Glutamatergic neuron (in vitro differentiated cells): ENCODE results near the gene AP5Z1. TPM values are rescaled to one million over a fixed set of nuclear protein-coding genes. Genes with fewer than 3 reads are reported as not detected.
A peak's percentile ranks its signal among the peaks of the same experiment; 100 is the strongest.
"Not testable (repeated sequence)": the region's sequence is repeated elsewhere in the genome, so short reads cannot be mapped to it uniquely, and the experiment has no call there.

Experiments used
- DNase-seq: peaks from one replicate; pipeline ENCODE4 v3.0.0; 2022
- H3K27ac Mint-ChIP-seq: one replicate; pipeline ENCODE4 v1.8.0; 2020; ENCODE audit warnings: mild to moderate bottlenecking, mixed read lengths, inconsistent platforms; ENCODE audit not compliant: unreplicated experiment
- H3K27me3 Mint-ChIP-seq: one replicate; pipeline ENCODE4 v1.8.0; 2020; ENCODE audit warnings: mild to moderate bottlenecking, moderate library complexity, mixed read lengths, inconsistent platforms; ENCODE audit not compliant: unreplicated experiment
- H3K36me3 Mint-ChIP-seq: one replicate; pipeline ENCODE4 v1.8.0; 2020; ENCODE audit warnings: mild to moderate bottlenecking, mixed read lengths, inconsistent platforms; ENCODE audit not compliant: unreplicated experiment
- H3K4me1 Mint-ChIP-seq: one replicate; pipeline ENCODE4 v1.8.0; 2020; ENCODE audit warnings: mild to moderate bottlenecking, low read depth, mixed read lengths, inconsistent platforms; ENCODE audit not compliant: unreplicated experiment
- H3K4me3 Mint-ChIP-seq: one replicate; pipeline ENCODE4 v1.8.0; 2020; ENCODE audit warnings: mild to moderate bottlenecking, mixed read lengths, inconsistent platforms; ENCODE audit not compliant: unreplicated experiment
- H3K9me3 Mint-ChIP-seq: one replicate; pipeline ENCODE4 v1.8.0; 2020; ENCODE audit warnings: mild to moderate bottlenecking, moderate library complexity, mixed read lengths, inconsistent platforms; ENCODE audit not compliant: unreplicated experiment
- total RNA-seq: library from RNA; stranded (reverse); fragmentation: NEBNext Ultra II Directional; extraction: Animal tissue kit (Norgen Biotek cat#: 25700); gene quantifications from one replicate; pipeline ENCODE4 v1.2.1, GENCODE V29; 2021; ENCODE audit not compliant: unreplicated experiment
- TF ChIP-seq, protein P1 (sequence below): fragments of 200-600 bp; sonication (generic); IDR thresholded peaks from one replicate; pipeline ENCODE4 v1.5.0; 2021; ENCODE audit not compliant: partially characterized antibody, unreplicated experiment

The AP5Z1 gene
- total RNA-seq, 1 donor from 2014 or later, result 49.8 TPM

DNA sequence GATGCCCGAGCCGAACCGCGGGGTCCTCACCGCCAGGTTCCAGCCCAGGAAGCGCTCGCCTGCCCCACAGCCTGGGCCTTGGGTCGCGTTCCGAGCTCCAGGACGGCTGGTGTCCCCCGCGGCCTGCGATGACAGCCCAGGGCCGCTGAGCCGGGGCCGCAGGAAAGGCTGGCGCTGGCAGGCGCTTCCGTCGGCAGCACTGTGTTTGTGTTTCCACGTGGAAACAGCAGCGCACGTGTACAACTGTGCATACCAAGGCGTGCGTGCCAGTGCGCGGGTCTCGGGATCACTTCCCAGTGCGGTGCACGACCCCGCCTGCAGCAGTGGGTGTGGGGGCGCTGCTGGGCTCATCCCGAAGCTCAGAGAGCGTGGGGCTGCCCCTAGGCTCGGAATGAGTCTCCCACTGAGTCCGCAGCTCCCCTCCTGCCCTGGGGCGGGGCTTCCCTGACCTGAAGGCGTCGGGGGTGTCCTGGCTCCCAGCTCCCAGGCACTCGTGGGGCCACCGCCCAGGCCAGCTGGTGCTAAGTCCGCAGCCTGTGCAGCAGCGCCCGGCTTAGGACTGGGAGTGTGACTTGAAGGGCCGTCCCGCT is 17.2 kb downstream of the AP5Z1 start:
- peaks cover 4% of the 10 kb centered on the region for H3K4me1 Mint-ChIP-seq
- peaks cover 4% of the 10 kb centered on the region for H3K27me3 Mint-ChIP-seq
- no peak overlapping the region for H3K27ac Mint-ChIP-seq
- DNase-seq, result peak; percentile 59
- peaks cover 7% of the 10 kb centered on the region for H3K9me3 Mint-ChIP-seq
- TF ChIP-seq, protein P1, sequence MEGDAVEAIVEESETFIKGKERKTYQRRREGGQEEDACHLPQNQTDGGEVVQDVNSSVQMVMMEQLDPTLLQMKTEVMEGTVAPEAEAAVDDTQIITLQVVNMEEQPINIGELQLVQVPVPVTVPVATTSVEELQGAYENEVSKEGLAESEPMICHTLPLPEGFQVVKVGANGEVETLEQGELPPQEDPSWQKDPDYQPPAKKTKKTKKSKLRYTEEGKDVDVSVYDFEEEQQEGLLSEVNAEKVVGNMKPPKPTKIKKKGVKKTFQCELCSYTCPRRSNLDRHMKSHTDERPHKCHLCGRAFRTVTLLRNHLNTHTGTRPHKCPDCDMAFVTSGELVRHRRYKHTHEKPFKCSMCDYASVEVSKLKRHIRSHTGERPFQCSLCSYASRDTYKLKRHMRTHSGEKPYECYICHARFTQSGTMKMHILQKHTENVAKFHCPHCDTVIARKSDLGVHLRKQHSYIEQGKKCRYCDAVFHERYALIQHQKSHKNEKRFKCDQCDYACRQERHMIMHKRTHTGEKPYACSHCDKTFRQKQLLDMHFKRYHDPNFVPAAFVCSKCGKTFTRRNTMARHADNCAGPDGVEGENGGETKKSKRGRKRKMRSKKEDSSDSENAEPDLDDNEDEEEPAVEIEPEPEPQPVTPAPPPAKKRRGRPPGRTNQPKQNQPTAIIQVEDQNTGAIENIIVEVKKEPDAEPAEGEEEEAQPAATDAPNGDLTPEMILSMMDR, result no peak
- H3K4me3 Mint-ChIP-seq, result no peak overlapping the region
- H3K36me3 Mint-ChIP-seq, result peaks cover 4% of the 10 kb centered on the region

DNA sequence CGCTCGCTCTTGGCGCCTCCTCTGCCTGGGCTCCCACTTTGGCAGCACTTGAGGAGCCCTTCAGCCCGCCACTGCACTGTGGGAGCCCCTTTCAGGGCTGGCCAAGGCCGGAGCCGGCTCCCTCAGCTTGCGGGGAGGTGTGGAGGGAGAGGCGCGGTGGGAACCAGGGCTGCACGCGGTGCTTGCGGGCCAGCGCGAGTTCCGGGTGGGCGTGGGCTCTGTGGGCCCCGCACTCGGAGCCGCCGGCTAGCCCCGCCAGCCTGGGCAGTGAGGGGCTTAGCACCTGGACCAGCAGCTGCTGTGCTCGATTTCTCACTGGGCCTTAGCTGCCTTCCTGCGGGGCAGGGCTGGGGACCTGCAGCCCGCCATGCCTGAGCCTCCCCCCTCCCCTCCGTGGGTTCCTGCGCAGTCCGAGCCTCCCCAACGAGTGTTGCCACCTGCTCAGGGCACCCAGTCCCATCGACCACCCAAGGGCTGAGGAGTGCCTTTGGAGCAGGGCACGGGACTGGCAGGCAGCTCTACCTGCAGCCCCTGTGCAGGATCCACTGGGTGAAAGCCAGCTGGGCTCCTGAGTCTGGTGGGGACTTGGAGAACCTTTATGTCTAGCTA is 18.1 kb downstream of the AP5Z1 start:
- H3K27ac Mint-ChIP-seq, result not testable (repeated sequence)

DNA sequence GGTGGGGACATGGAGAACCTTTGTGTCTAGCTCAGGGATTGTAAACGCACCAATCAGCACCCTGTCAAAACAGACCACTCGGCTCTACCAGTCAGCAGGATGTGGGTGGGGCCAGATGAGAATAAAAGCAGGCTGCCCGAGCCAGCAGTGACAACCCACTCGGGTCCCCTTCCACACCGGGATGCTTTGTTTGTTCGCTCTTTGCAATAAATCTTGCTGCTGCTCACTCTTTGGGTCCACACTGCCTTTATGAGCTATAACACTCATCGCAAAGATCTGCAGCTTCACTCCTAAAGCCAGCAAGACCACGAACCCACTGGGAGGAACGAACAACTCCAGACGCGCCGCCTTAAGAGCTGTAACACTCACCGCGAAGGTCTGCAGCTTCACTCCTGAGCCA is 18.7 kb downstream of the AP5Z1 start:
- H3K36me3 Mint-ChIP-seq, H3K27ac Mint-ChIP-seq, DNase-seq, H3K4me1 Mint-ChIP-seq, H3K9me3 Mint-ChIP-seq, H3K27me3 Mint-ChIP-seq: not testable (repeated sequence)
- peak overlapping the region; percentile 28 for H3K4me3 Mint-ChIP-seq

More for the DNA sequence above, 18.1 kb downstream of the AP5Z1 start:
- H3K9me3 Mint-ChIP-seq, H3K27me3 Mint-ChIP-seq, H3K4me1 Mint-ChIP-seq, DNase-seq, H3K4me3 Mint-ChIP-seq, H3K36me3 Mint-ChIP-seq: not testable (repeated sequence)

DNA sequence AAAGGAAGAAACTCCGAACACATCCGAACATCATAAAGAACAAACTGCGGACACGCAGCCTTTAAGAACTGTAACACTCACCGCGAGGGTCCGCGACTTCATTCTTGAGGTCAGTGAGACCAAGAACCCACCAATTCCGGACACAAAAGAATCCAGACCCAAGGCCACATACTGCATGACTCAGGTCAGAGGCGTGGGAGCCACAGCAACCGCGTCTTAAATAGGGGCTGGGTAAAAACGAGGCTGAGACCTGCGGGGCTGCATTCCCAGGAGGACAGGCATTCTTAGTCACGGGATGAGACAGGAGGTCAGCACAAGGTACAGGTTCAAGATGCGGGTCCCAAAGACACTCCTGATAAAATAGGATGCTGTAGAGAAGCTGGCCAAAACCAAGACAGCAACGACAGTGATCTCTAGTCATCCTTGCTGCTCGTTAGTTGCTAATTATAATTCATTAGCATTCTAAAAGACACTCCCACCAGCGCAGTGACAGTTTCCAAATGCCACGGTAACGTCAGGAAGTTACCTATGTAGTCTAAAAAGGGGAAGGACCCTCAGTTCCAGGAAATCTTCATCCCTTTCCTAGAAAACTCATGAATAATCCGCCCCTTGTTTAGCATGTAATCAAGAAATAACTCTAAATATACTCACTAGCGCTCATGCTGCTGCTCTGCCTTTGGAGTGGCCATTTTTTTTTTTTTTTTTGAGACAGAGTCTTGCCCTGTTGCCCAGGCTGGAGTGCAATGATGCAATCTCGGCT is 19.3 kb downstream of the AP5Z1 start:
- Mint-ChIP-seq H3K27me3 (peaks cover 6% of the 10 kb centered on the region), H3K27ac (no peak overlapping the region), H3K4me1 (peaks cover 6% of the 10 kb centered on the region), H3K9me3 (peaks cover 9% of the 10 kb centered on the region), H3K36me3 (peaks cover 4% of the 10 kb centered on the region), H3K4me3 (peak overlapping the region; percentile 39)
- TF ChIP-seq, protein P1, result no peak
- DNase-seq, result no peak

DNA sequence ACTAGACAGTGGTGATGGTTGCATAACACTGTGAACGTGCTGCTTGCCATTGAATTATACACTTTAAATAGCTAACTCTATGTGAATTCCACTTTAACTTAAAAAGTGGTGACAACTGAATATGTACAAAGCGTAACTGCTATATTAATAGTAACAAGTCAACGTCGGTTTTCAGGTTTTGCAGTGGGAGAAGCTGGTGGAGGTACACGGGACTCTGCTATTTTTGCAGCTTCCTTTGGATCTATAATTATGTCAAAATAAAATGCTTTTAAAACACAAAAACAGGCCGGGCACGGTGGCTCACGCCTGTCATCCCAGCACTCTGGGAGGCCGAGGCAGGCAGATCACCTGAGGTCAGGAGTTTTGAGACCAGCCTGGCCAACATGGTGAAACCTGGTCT is 21.0 kb downstream of the AP5Z1 start:
- no peak overlapping the region for H3K4me3 Mint-ChIP-seq
- H3K36me3 Mint-ChIP-seq, result peaks cover 4% of the 10 kb centered on the region
- H3K9me3 Mint-ChIP-seq, result peaks cover 12% of the 10 kb centered on the region
- H3K27me3 Mint-ChIP-seq, result peaks cover 12% of the 10 kb centered on the region
- no peak for DNase-seq
- TF ChIP-seq, protein P1, result no peak
- H3K4me1 Mint-ChIP-seq, result peaks cover 12% of the 10 kb centered on the region
- H3K27ac Mint-ChIP-seq, result no peak overlapping the region
